Activated B cell treated with CpG ODN at 0.5 μM for 24 hours (primary cell): ENCODE results near the gene TAGLN2. TPM values are rescaled to one million over a fixed set of nuclear protein-coding genes. Genes with fewer than 3 reads are reported as not detected.

Experiments
- ATAC-seq: fragments of 200-7000 bp; cut with Tn5 transposase; one replicate; pipeline ENCODE4 v1.10.0; 2021; ENCODE audit warnings: low read depth, mild to moderate bottlenecking, moderate library complexity
- CTCF ChIA-PET: fragments of 350-600 bp; sonication (Branson Sonifier 250); formaldehyde crosslinking; loops from one replicate; lab custom pipeline; 2021; ENCODE audit warnings: antibody characterized with exemption; lab: Charles Lee
- POLR2A ChIA-PET: fragments of 350-600 bp; sonication (Branson Sonifier 250); formaldehyde crosslinking; loops from one replicate; lab custom pipeline; 2021; ENCODE audit warnings: antibody characterized with exemption; lab: Charles Lee
- DNase-seq: peaks from one replicate; pipeline ENCODE4 v3.0.0; 2022
- H3K27ac Mint-ChIP-seq: one replicate; pipeline ENCODE4 v1.8.0; 2020; ENCODE audit warnings: mixed read lengths
- H3K27me3 Mint-ChIP-seq: one replicate; pipeline ENCODE4 v1.8.0; 2021; ENCODE audit warnings: mixed read lengths
- H3K36me3 Mint-ChIP-seq: one replicate; pipeline ENCODE4 v1.8.0; 2021; ENCODE audit warnings: low read depth, mixed read lengths
- H3K4me1 Mint-ChIP-seq: one replicate; pipeline ENCODE4 v1.8.0; 2021; ENCODE audit warnings: mixed read lengths
- H3K4me3 Mint-ChIP-seq: one replicate; pipeline ENCODE4 v1.8.0; 2020; ENCODE audit warnings: mild to moderate bottlenecking, mixed read lengths
- H3K9me3 Mint-ChIP-seq: one replicate; pipeline ENCODE4 v1.8.0; 2020; ENCODE audit warnings: mixed read lengths
- intact Hi-C: fragments of 100-400 bp; cut with micrococcal nuclease; formaldehyde crosslinking; loops from one replicate; pipeline ENCODE4 v1.15.1; 2024
- total RNA-seq: library from RNA; stranded (reverse); gene quantifications from 2 replicates; pipeline ENCODE4 v1.2.3, GENCODE V29; 2022
- TF ChIP-seq, protein P1 (sequence below): fragments of 200-600 bp; IDR thresholded peaks from one replicate; pipeline ENCODE4 v1.8.0; 2022; ENCODE audit warnings: antibody characterized with exemption, mild to moderate bottlenecking

TAGLN2 gene
- total RNA-seq, 1 donor from 2014 or later: 327 TPM

DNA sequence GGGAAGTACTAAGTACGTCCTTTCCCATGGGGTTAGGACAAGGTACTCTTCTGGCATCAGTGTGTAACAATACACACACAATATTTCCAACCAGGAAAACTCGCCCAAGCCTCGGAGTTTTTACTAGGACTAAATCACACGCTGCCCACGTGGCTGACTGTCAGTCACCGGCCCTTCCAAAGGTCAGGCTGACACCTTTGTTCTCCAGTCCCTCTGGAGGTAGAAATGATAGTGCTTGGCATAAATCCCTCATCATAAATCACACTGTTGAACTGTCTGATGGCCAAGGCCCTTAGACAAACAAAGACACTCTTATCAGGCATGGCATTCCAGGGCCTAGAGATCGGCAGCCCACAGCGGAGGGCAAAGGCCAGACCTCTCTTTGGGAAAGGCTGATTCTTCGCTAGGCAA lies 45.6 kb upstream of the TAGLN2 start:
- DNase-seq (no peak), ATAC-seq (no peak)
- no peaks in the 10 kb centered on the region for H3K9me3 Mint-ChIP-seq
- intact Hi-C loops: no loop called here
- ChIA-PET CTCF (no interaction called here), POLR2A (no interaction called here)
- peaks cover 20% of the 10 kb centered on the region for H3K27me3 Mint-ChIP-seq
- H3K27ac Mint-ChIP-seq: no peak overlapping the region
- H3K4me1 Mint-ChIP-seq: no peaks in the 10 kb centered on the region
- no peaks in the 10 kb centered on the region for H3K36me3 Mint-ChIP-seq
- TF ChIP-seq, protein P1, sequence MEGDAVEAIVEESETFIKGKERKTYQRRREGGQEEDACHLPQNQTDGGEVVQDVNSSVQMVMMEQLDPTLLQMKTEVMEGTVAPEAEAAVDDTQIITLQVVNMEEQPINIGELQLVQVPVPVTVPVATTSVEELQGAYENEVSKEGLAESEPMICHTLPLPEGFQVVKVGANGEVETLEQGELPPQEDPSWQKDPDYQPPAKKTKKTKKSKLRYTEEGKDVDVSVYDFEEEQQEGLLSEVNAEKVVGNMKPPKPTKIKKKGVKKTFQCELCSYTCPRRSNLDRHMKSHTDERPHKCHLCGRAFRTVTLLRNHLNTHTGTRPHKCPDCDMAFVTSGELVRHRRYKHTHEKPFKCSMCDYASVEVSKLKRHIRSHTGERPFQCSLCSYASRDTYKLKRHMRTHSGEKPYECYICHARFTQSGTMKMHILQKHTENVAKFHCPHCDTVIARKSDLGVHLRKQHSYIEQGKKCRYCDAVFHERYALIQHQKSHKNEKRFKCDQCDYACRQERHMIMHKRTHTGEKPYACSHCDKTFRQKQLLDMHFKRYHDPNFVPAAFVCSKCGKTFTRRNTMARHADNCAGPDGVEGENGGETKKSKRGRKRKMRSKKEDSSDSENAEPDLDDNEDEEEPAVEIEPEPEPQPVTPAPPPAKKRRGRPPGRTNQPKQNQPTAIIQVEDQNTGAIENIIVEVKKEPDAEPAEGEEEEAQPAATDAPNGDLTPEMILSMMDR: no peak
- no peak overlapping the region for H3K4me3 Mint-ChIP-seq

GRCh38 chr1:159968901-159969300 lies 43.6 kb upstream of the TAGLN2 start:
- ChIA-PET CTCF (no interaction called here), POLR2A (no interaction called here)
- Mint-ChIP-seq H3K27me3 (peaks cover 20% of the 10 kb centered on the region), H3K4me3 (no peak overlapping the region), H3K9me3 (no peaks in the 10 kb centered on the region), H3K36me3 (no peaks in the 10 kb centered on the region), H3K27ac (no peak overlapping the region), H3K4me1 (no peaks in the 10 kb centered on the region)
- ATAC-seq: no peak
- TF ChIP-seq, protein P1: no peak
- intact Hi-C loops: no loop called here
- no peak for DNase-seq

DNA sequence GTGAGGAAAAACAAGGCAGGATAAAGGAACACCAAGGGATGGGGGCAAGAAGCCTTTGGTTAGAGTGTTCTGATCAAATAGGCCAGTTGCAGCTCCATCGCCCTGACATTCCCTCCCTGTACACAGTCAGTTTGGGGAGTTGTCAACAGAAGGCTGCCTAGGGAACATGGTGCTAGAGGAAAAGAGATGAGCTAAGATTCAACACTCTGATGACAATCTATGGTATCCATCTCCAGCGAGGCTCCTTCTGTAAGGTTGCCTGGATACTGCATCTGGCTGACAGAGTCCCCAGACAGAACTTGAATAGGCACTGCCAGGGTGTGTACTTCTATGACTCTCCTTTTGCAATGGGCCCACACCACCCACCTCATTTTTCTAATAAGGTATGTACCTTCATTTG lies 40.0 kb upstream of the TAGLN2 start:
- ATAC-seq (no peak), DNase-seq (no peak)
- Mint-ChIP-seq H3K9me3 (no peaks in the 10 kb centered on the region), H3K36me3 (no peaks in the 10 kb centered on the region), H3K4me1 (no peaks in the 10 kb centered on the region), H3K27me3 (peaks cover 12% of the 10 kb centered on the region), H3K27ac (no peak overlapping the region), H3K4me3 (no peak overlapping the region)
- ChIA-PET CTCF (interaction anchor here (1.0 kb wide), 1 partner anchor 28 kb away, joined by 3 read pairs; no protein-coding TSS in a partner anchor), POLR2A (no interaction called here)
- TF ChIP-seq, protein P1: no peak
- intact Hi-C loops: no loop called here

GRCh38 chr1:159964144-159964543 lies 38.8 kb upstream of the TAGLN2 start:
- Mint-ChIP-seq H3K27me3 (peaks cover 10% of the 10 kb centered on the region), H3K36me3 (no peaks in the 10 kb centered on the region), H3K4me3 (no peak overlapping the region), H3K4me1 (no peaks in the 10 kb centered on the region), H3K27ac (no peak overlapping the region), H3K9me3 (no peaks in the 10 kb centered on the region)
- DNase-seq (no peak), ATAC-seq (no peak)
- TF ChIP-seq, protein P1: no peak
- intact Hi-C loops: no loop called here
- ChIA-PET POLR2A (no interaction called here), CTCF (no interaction called here)

DNA sequence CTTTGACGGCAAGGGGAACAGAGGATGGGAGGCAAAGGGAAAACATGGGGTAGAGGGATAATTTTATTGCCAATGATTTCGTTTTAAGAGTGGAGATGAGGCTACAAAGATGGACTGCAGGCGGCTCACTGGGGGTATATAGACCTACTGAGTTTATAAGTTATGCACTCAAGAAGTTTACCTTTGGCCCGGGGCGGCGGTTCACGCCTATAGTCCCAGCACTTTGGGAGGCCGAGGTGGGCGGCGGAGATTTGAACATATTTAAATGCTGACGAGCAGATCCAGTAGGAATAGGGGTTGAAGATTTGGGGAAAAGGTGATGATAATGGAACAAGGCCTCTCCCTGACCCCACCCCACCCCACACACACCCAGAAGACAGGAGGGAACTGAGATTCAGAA lies 36.9 kb upstream of the TAGLN2 start:
- Mint-ChIP-seq H3K36me3 (no peaks in the 10 kb centered on the region), H3K4me3 (no peak overlapping the region), H3K9me3 (no peaks in the 10 kb centered on the region), H3K27ac (no peak overlapping the region), H3K4me1 (no peaks in the 10 kb centered on the region), H3K27me3 (peaks cover 3% of the 10 kb centered on the region)
- TF ChIP-seq, protein P1: no peak
- DNase-seq: no peak
- intact Hi-C loops: no loop called here
- no peak for ATAC-seq
- ChIA-PET CTCF (no interaction called here), POLR2A (no interaction called here)
